ENCODE measurements around the gene DPH6.
A peak's percentile ranks its signal among the peaks of the same experiment; 100 is the strongest.
"Not testable (repeated sequence)": the region's sequence is repeated elsewhere in the genome, so short reads cannot be mapped to it uniquely, and the experiment has no call there.

The DPH6 gene

GRCh38 chr15:35545824-35546510, at the start of gene DPH6:
Gene DPH6, minus strand, starts transcription at chr15:35546165. Its CDS starts 24 bp downstream, at chr15:35546141.
- Mint-ChIP-seq H3K4me3 (peak within 1 kb of the TSS; percentile 95 to 98 (median 96)), H3K9me3 (peaks cover 6% of the 10 kb centered on the region), H3K27ac (peak within 1 kb of the TSS; percentile 99), H3K36me3 (ENCODE audit: low read depth) (peaks cover 18% of the 10 kb centered on the region), H3K4me1 (peaks cover 13% of the 10 kb centered on the region), H3K27me3 (ENCODE audit: low read depth) (no peaks in the 10 kb centered on the region)
- no peak for TF ChIP-seq CTCF (IDR thresholded peaks at IDR 0.05; ENCODE audit: unreplicated experiment in 3 of 3)

GRCh38 chr15:35595656-35596055, 49.7 kb upstream of the DPH6 start:
- H3K4me1 Mint-ChIP-seq, result no peaks in the 10 kb centered on the region
- no peak overlapping the region for H3K27ac Mint-ChIP-seq
- H3K9me3 Mint-ChIP-seq, result peaks cover 5% of the 10 kb centered on the region
- peaks cover 7% of the 10 kb centered on the region for H3K36me3 Mint-ChIP-seq (ENCODE audit: low read depth)
- no peak overlapping the region for H3K4me3 Mint-ChIP-seq
- TF ChIP-seq CTCF (IDR thresholded peaks at IDR 0.05; ENCODE audit: unreplicated experiment in 3 of 3), result no peak
- no peaks in the 10 kb centered on the region for H3K27me3 Mint-ChIP-seq (ENCODE audit: low read depth)

GRCh38 chr15:35591987-35592386, 46.0 kb upstream of the DPH6 start:
- H3K27ac Mint-ChIP-seq; H3K27me3 Mint-ChIP-seq (ENCODE audit: low read depth); H3K4me3 Mint-ChIP-seq; H3K4me1 Mint-ChIP-seq; H3K36me3 Mint-ChIP-seq (ENCODE audit: low read depth); H3K9me3 Mint-ChIP-seq: not testable (repeated sequence)

- H3K36me3 Mint-ChIP-seq (ENCODE audit: low read depth), result no peaks in the 10 kb centered on the region
These were observed 38.0 kb upstream of the DPH6 start for GRCh38 chr15:35583863-35584528.

GRCh38 chr15:35580606-35581005, 34.6 kb upstream of the DPH6 start:
- no peak overlapping the region for H3K4me3 Mint-ChIP-seq
- no peak for TF ChIP-seq CTCF (IDR thresholded peaks at IDR 0.05; ENCODE audit: unreplicated experiment in 3 of 3)
- H3K27ac Mint-ChIP-seq, result no peak overlapping the region
- H3K36me3 Mint-ChIP-seq (ENCODE audit: low read depth), result no peaks in the 10 kb centered on the region
- peaks cover 14% of the 10 kb centered on the region for H3K4me1 Mint-ChIP-seq
- no peaks in the 10 kb centered on the region for H3K9me3 Mint-ChIP-seq
- H3K27me3 Mint-ChIP-seq (ENCODE audit: low read depth), result no peaks in the 10 kb centered on the region

More at GRCh38 chr15:35583863-35584528, 38.0 kb upstream of the DPH6 start:
- Mint-ChIP-seq H3K4me1 (peaks cover 27% of the 10 kb centered on the region), H3K9me3 (no peaks in the 10 kb centered on the region), H3K27ac (no peak overlapping the region), H3K27me3 (ENCODE audit: low read depth) (no peaks in the 10 kb centered on the region), H3K4me3 (no peak overlapping the region)
- TF ChIP-seq CTCF (IDR thresholded peaks at IDR 0.05; ENCODE audit: unreplicated experiment in 3 of 3), result no peak

GRCh38 chr15:35567392-35567791, 21.4 kb upstream of the DPH6 start:
- no peaks in the 10 kb centered on the region for H3K27me3 Mint-ChIP-seq (ENCODE audit: low read depth)
- no peaks in the 10 kb centered on the region for H3K36me3 Mint-ChIP-seq (ENCODE audit: low read depth)
- H3K27ac Mint-ChIP-seq, result no peak overlapping the region
- no peaks in the 10 kb centered on the region for H3K9me3 Mint-ChIP-seq
- TF ChIP-seq CTCF (IDR thresholded peaks at IDR 0.05; ENCODE audit: unreplicated experiment in 3 of 3), result no peak
- H3K4me1 Mint-ChIP-seq, result no peaks in the 10 kb centered on the region
- no peak overlapping the region for H3K4me3 Mint-ChIP-seq

Measured in nephron (organoid).